Dermis lymphatic vessel endothelial cell (primary cell): Measurements from ENCODE around the gene SMPD3. TPM values are rescaled to one million over a fixed set of nuclear protein-coding genes. Genes with fewer than 3 reads are reported as not detected.

Source experiments
- total RNA-seq: library from RNA; depleted of rRNA; stranded (reverse); fragments of >200 nt; gene quantifications from 2 replicates; pipeline ENCODE4 v1.2.1, GENCODE V29; 2014

Gene SMPD3
- under 0.01 TPM in 2 replicates for total RNA-seq

DNA sequence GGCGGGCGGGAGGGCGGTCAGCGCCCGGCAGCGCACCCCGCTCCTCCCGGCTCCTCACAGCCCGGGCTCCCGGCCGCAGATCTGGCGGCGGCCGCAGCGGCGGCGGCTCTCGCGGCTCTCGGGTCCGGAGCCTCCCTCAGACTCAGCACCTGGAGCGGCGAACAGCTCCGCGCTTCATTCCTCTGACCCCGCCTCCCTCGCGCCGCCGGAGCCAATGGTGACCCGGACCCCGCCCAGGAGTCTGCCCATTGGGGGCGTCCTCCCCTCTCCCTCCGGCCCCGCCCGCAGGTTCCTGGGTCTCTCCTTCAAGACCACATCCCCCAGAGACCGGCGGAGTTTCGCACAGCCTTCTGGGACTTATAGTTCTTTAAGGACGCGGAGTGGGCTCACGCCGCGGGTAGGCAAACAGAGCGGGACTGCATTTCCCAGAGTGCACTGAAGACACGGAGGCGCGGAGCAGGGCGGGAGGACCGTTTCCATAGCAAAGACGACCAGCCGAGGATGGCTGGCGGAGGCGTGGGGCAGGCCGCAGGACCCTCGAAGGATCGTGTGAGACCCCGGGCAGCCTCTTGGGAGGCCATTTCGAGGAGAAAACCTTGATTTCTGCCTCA lies at the start of gene SMPD3:
Gene SMPD3, minus strand, starts transcription at position 149 of the 611 bp plus-strand sequence. CDS start 76,327 bp downstream, outside the sequence.

GRCh38 chr16:68310774-68311511 lies 137.4 kb downstream of the SMPD3 start, which contains the start of the genes PRMT7 and SLC7A6OS:
Gene PRMT7 (plus strand): TSS chr16:68311019. CDS start chr16:68315980, 4,961 bp downstream.
Gene SLC7A6OS (minus strand): TSS chr16:68310946. CDS start chr16:68310926, 20 bp downstream.

Other genes with a start within 250 kb of the SMPD3 start
- gene ESRP2, start 212.4 kb downstream of the SMPD3 start, total RNA-seq, result 0.17 and 1.7 TPM in 2 replicates
- gene PLA2G15, start 203.1 kb downstream of the SMPD3 start, total RNA-seq, result 20.0 and 21.6 TPM in 2 replicates
- 8.6 and 10.9 TPM in 2 replicates for gene SLC7A6, start 184.0 kb downstream of the SMPD3 start, total RNA-seq
- 11.9 and 12.0 TPM in 2 replicates for gene SLC7A6OS, start 137.6 kb downstream of the SMPD3 start, total RNA-seq
- 19.1 and 20.2 TPM in 2 replicates for gene PRMT7, start 137.5 kb downstream of the SMPD3 start, total RNA-seq
- 12.6 and 19.6 TPM in 2 replicates for gene ZFP90, start 90.8 kb upstream of the SMPD3 start, total RNA-seq
- gene CDH3, start 196.8 kb upstream of the SMPD3 start, total RNA-seq, result 0.11 TPM in 1 of 2 replicates, not detected in the other